GM20000 (cell line): ENCODE data around the gene CACNB2.
"Not testable (repeated sequence)": the region's sequence is repeated elsewhere in the genome, so short reads cannot be mapped to it uniquely, and the experiment has no call there.

Source experiments
- DNase-seq: peaks from one replicate; pipeline ENCODE4 v3.0.0; 2012; ENCODE audit warnings: low spot score
- CTCF ChIP-seq: IDR thresholded peaks from 2 replicates; pipeline ENCODE4 v1.5.1; 2012; ENCODE audit warnings: mild to moderate bottlenecking, control low read depth; ENCODE audit errors: extremely low read depth, missing control alignments

CACNB2 gene

GRCh38 chr10:18577823-18578685, 437.8 kb downstream of the CACNB2 start:
- no peak for TF ChIP-seq CTCF
- DNase-seq, result no peak

GRCh38 chr10:18582803-18583202, 442.6 kb downstream of the CACNB2 start:
- no peak for TF ChIP-seq CTCF
- no peak for DNase-seq

- no peak for DNase-seq
- no peak for TF ChIP-seq CTCF
These were observed 443.5 kb downstream of the CACNB2 start for GRCh38 chr10:18583575-18584270.

GRCh38 chr10:18586637-18587036, 446.4 kb downstream of the CACNB2 start:
- DNase-seq, result not testable (repeated sequence)

- not testable (repeated sequence) for DNase-seq
These were observed 450.9 kb downstream of the CACNB2 start for GRCh38 chr10:18591141-18591540.
